Spinal cord (tissue), 10 donors: ENCODE measurements around the gene DHX57. TPM values are rescaled to one million over a fixed set of nuclear protein-coding genes. Genes with fewer than 3 reads are reported as not detected.

Source experiments
- DNase-seq, 6 donors: peaks; one replicate each; pipeline versions ENCODE4 v3.0.0 to v3.0.0-alpha.2; 2013 to 2015; ENCODE audit warnings: low spot score in 6 of 6, low read depth in 4 of 6
- H3K27ac ChIP-seq: one replicate; pipeline ENCODE4 v1.5.1; 2013; ENCODE audit warnings: low read depth, low read length, control low read depth
- H3K27me3 ChIP-seq: one replicate; pipeline ENCODE4 v1.6.1; 2013; ENCODE audit warnings: low read length; ENCODE audit not compliant: control insufficient read depth, insufficient read depth
- H3K36me3 ChIP-seq: one replicate; pipeline ENCODE4 v1.6.1; 2013; ENCODE audit warnings: low read length; ENCODE audit not compliant: control insufficient read depth, insufficient read depth
- H3K4me1 ChIP-seq: one replicate; pipeline ENCODE4 v1.6.1; 2013; ENCODE audit warnings: low read length; ENCODE audit not compliant: control insufficient read depth, insufficient read depth
- H3K4me3 ChIP-seq: one replicate; pipeline ENCODE4 v1.5.1; 2013; ENCODE audit warnings: low read depth, low read length, control low read depth
- H3K9me3 ChIP-seq: one replicate; pipeline ENCODE4 v1.6.1; 2013; ENCODE audit warnings: low read length; ENCODE audit not compliant: control insufficient read depth, insufficient read depth
- WGBS: methylation state at CpG from one replicate; pipeline ENCODE4 v1.1.5; 2013; ENCODE audit warnings: missing lambda C conversion rate; ENCODE audit not compliant: insufficient coverage; 5-methylcytosine and 5-hydroxymethylcytosine counted together
- long read RNA-seq, 4 donors: transcript quantifications; one replicate each; lab custom pipeline, GENCODE V29; 2026
- polyA plus RNA-seq, 2 donors: library from polyadenylated mRNA; unstranded; fragments of 120-200 nt; gene quantifications; one replicate each; pipeline ENCODE4 v1.2.1, GENCODE V29; 2013; ENCODE audit not compliant: insufficient read length in 2 of 2
- total RNA-seq, 2 donors: library from RNA; depleted of rRNA in 1 of 2; stranded (reverse); fragments of 120-200 nt in 1 of 2; fragments of >200 nt in 1 of 2; gene quantifications; one replicate each; pipeline versions ENCODE4 v1.2.3 to v1.2.4, GENCODE V29; 2013 to 2014
- donor health status: healthy.

Gene DHX57
- total RNA-seq = 10 to 100 TPM; 31.8 to 37.8 TPM
- 10 to 100 TPM; 38.3 to 40.8 TPM for polyA plus RNA-seq
- long read RNA-seq, donor 1, full-length matches to known transcripts = 3 of 3 reads
- long read RNA-seq, donor 1, partial matches to known transcripts = 0 of 3 reads
- long read RNA-seq, donor 1, other reads (novel, unspliced or antisense) = 0 of 3 reads
- long read RNA-seq, donor 2 = 0 reads
- long read RNA-seq, donor 3, partial matches to known transcripts = 0 of 2 reads
- long read RNA-seq, donor 3, other reads (novel, unspliced or antisense) = 0 of 2 reads
- long read RNA-seq, donor 4, partial matches to known transcripts = 0 of 1 reads
- long read RNA-seq, donor 4, other reads (novel, unspliced or antisense) = 0 of 1 reads

- under 1% methylated on average over 50 of the region's 52 CpGs for WGBS
- Histone ChIP-seq H3K4me3 (peak within 1 kb of the TSS; percentile 89), H3K27me3 (no peaks in the 10 kb centered on the region), H3K4me1 (no peaks in the 10 kb centered on the region), H3K36me3 (no peaks in the 10 kb centered on the region), H3K9me3 (peaks cover 2% of the 10 kb centered on the region), H3K27ac (peak within 1 kb of the TSS; percentile 72)
- DNase-seq = peak; percentile 76 to 97 (median 82)
Observed at GRCh38 chr2:38875576-38876367, at the start of gene DHX57, which contains the start of gene MORN2. TSS of gene DHX57 (minus strand) at chr2:38875934. CDS start at chr2:38868405, 7,529 bp downstream. TSS of gene MORN2 (plus strand) at chr2:38875976.

- no peak for DNase-seq
- H3K4me3 ChIP-seq = no peak overlapping the region
- H3K36me3 ChIP-seq = no peaks in the 10 kb centered on the region
- H3K27me3 ChIP-seq = no peaks in the 10 kb centered on the region
- H3K4me1 ChIP-seq = no peaks in the 10 kb centered on the region
- H3K27ac ChIP-seq = no peak overlapping the region
- H3K9me3 ChIP-seq = no peaks in the 10 kb centered on the region
- no CpG with 5 or more reads among the region's 2 CpGs for WGBS
Observed at GRCh38 chr2:38922902-38923301, 47.2 kb upstream of the DHX57 start.

- no peaks in the 10 kb centered on the region for H3K27me3 ChIP-seq
- no peaks in the 10 kb centered on the region for H3K9me3 ChIP-seq
- no peak for DNase-seq
- H3K36me3 ChIP-seq = no peaks in the 10 kb centered on the region
- H3K27ac ChIP-seq = no peak overlapping the region
- H3K4me1 ChIP-seq = no peaks in the 10 kb centered on the region
- WGBS = 100% methylated on average over 1 of the region's 4 CpGs
- H3K4me3 ChIP-seq = no peak overlapping the region
Observed at GRCh38 chr2:38922389-38922788, 46.7 kb upstream of the DHX57 start.

- Histone ChIP-seq H3K4me1 (no peaks in the 10 kb centered on the region), H3K9me3 (no peaks in the 10 kb centered on the region), H3K4me3 (no peak overlapping the region), H3K27ac (no peak overlapping the region), H3K27me3 (no peaks in the 10 kb centered on the region), H3K36me3 (no peaks in the 10 kb centered on the region)
- no CpG with 5 or more reads among the region's 1 CpG for WGBS
- DNase-seq = no peak
Observed at GRCh38 chr2:38912619-38913018, 36.9 kb upstream of the DHX57 start.

- WGBS = no CpG with 5 or more reads among the region's 1 CpG
- Histone ChIP-seq H3K36me3 (no peaks in the 10 kb centered on the region), H3K4me3 (no peak overlapping the region), H3K27ac (no peak overlapping the region), H3K9me3 (no peaks in the 10 kb centered on the region), H3K27me3 (no peaks in the 10 kb centered on the region), H3K4me1 (no peaks in the 10 kb centered on the region)
- DNase-seq = peak in 1 of 6 donors; percentile 49
Observed at GRCh38 chr2:38911191-38911590, 35.5 kb upstream of the DHX57 start.

GRCh38 chr2:38909872-38910271 is 34.1 kb upstream of the DHX57 start:
- no CpG with 5 or more reads among the region's 1 CpG for WGBS
- Histone ChIP-seq H3K36me3 (no peaks in the 10 kb centered on the region), H3K27ac (no peak overlapping the region), H3K9me3 (no peaks in the 10 kb centered on the region), H3K4me1 (no peaks in the 10 kb centered on the region), H3K27me3 (no peaks in the 10 kb centered on the region), H3K4me3 (no peak overlapping the region)
- no peak for DNase-seq

- WGBS = 100% methylated on average over 1 of the region's 2 CpGs
- no peaks in the 10 kb centered on the region for H3K9me3 ChIP-seq
- no peaks in the 10 kb centered on the region for H3K27me3 ChIP-seq
- no peaks in the 10 kb centered on the region for H3K36me3 ChIP-seq
- H3K27ac ChIP-seq = no peak overlapping the region
- DNase-seq = no peak
- no peak overlapping the region for H3K4me3 ChIP-seq
- H3K4me1 ChIP-seq = no peaks in the 10 kb centered on the region
Observed at GRCh38 chr2:38907743-38908562, 32.2 kb upstream of the DHX57 start.

GRCh38 chr2:38907242-38907641 is 31.5 kb upstream of the DHX57 start:
- Histone ChIP-seq H3K4me3 (no peak overlapping the region), H3K9me3 (no peaks in the 10 kb centered on the region), H3K27ac (no peak overlapping the region), H3K4me1 (no peaks in the 10 kb centered on the region), H3K36me3 (no peaks in the 10 kb centered on the region), H3K27me3 (no peaks in the 10 kb centered on the region)
- peak in 1 of 6 donors; percentile 18 for DNase-seq
- WGBS = no CpG with 5 or more reads among the region's 1 CpG

- 100% methylated on average over 1 of the region's 2 CpGs for WGBS
- Histone ChIP-seq H3K4me3 (no peak overlapping the region), H3K36me3 (no peaks in the 10 kb centered on the region), H3K27ac (no peak overlapping the region), H3K4me1 (no peaks in the 10 kb centered on the region), H3K9me3 (no peaks in the 10 kb centered on the region), H3K27me3 (no peaks in the 10 kb centered on the region)
- DNase-seq = no peak
Observed at GRCh38 chr2:38905251-38905650, 29.5 kb upstream of the DHX57 start.
